ENCODE measurements around the gene TARS3. TPM values are rescaled to one million over a fixed set of nuclear protein-coding genes. Genes with fewer than 3 reads are reported as not detected.

Gene TARS3
- total RNA-seq, 1 donor from 2014 or later = 21.5 TPM

- Mint-ChIP-seq H3K4me1 (ENCODE audit: low read depth) (peaks cover 8% of the 10 kb centered on the region), H3K9me3 (ENCODE audit: low read depth) (no peaks in the 10 kb centered on the region), H3K27me3 (no peaks in the 10 kb centered on the region), H3K36me3 (ENCODE audit: insufficient read depth) (peaks cover 14% of the 10 kb centered on the region), H3K4me3 (ENCODE audit: low read depth) (no peak overlapping the region), H3K27ac (no peak overlapping the region)
- DNase-seq (ENCODE audit: low spot score, unreplicated experiment) = no peak
- no peak for TF ChIP-seq CTCF (IDR thresholded peaks at IDR 0.05; ENCODE audit: unreplicated experiment)
These were observed 74.1 kb downstream of the TARS3 start for GRCh38 chr15:101650145-101650544.

- H3K4me1 Mint-ChIP-seq (ENCODE audit: low read depth) = peaks cover 8% of the 10 kb centered on the region
- TF ChIP-seq CTCF (IDR thresholded peaks at IDR 0.05; ENCODE audit: unreplicated experiment) = no peak
These were observed 75.9 kb downstream of the TARS3 start for GRCh38 chr15:101648356-101648755.

GRCh38 chr15:101647251-101647650 is 77.0 kb downstream of the TARS3 start:
- Mint-ChIP-seq H3K36me3 (ENCODE audit: insufficient read depth) (peaks cover 18% of the 10 kb centered on the region), H3K27me3 (no peaks in the 10 kb centered on the region), H3K4me1 (ENCODE audit: low read depth) (peaks cover 8% of the 10 kb centered on the region), H3K4me3 (ENCODE audit: low read depth) (no peak overlapping the region), H3K9me3 (ENCODE audit: low read depth) (no peaks in the 10 kb centered on the region), H3K27ac (no peak overlapping the region)
- TF ChIP-seq CTCF (IDR thresholded peaks at IDR 0.05; ENCODE audit: unreplicated experiment) = no peak
- DNase-seq (ENCODE audit: low spot score, unreplicated experiment) = no peak

More at GRCh38 chr15:101648356-101648755, 75.9 kb downstream of the TARS3 start:
- no peak for DNase-seq (ENCODE audit: low spot score, unreplicated experiment)
- Mint-ChIP-seq H3K36me3 (ENCODE audit: insufficient read depth) (peaks cover 18% of the 10 kb centered on the region), H3K4me3 (ENCODE audit: low read depth) (no peak overlapping the region), H3K27me3 (no peaks in the 10 kb centered on the region), H3K9me3 (ENCODE audit: low read depth) (no peaks in the 10 kb centered on the region), H3K27ac (no peak overlapping the region)

GRCh38 chr15:101646672-101647071 is 77.6 kb downstream of the TARS3 start:
- no peak overlapping the region for H3K27ac Mint-ChIP-seq
- no peak for DNase-seq (ENCODE audit: low spot score, unreplicated experiment)
- no peak for TF ChIP-seq CTCF (IDR thresholded peaks at IDR 0.05; ENCODE audit: unreplicated experiment)
- H3K4me3 Mint-ChIP-seq (ENCODE audit: low read depth) = no peak overlapping the region
- peaks cover 8% of the 10 kb centered on the region for H3K4me1 Mint-ChIP-seq (ENCODE audit: low read depth)
- no peaks in the 10 kb centered on the region for H3K27me3 Mint-ChIP-seq
- no peaks in the 10 kb centered on the region for H3K9me3 Mint-ChIP-seq (ENCODE audit: low read depth)
- peaks cover 18% of the 10 kb centered on the region for H3K36me3 Mint-ChIP-seq (ENCODE audit: insufficient read depth)

GRCh38 chr15:101642361-101642760 is 81.9 kb downstream of the TARS3 start:
- TF ChIP-seq CTCF (IDR thresholded peaks at IDR 0.05; ENCODE audit: unreplicated experiment) = no peak
- H3K4me1 Mint-ChIP-seq (ENCODE audit: low read depth) = peaks cover 2% of the 10 kb centered on the region
- H3K4me3 Mint-ChIP-seq (ENCODE audit: low read depth) = no peak overlapping the region
- no peaks in the 10 kb centered on the region for H3K9me3 Mint-ChIP-seq (ENCODE audit: low read depth)
- H3K27me3 Mint-ChIP-seq = no peaks in the 10 kb centered on the region
- no peak overlapping the region for H3K27ac Mint-ChIP-seq
- H3K36me3 Mint-ChIP-seq (ENCODE audit: insufficient read depth) = peaks cover 18% of the 10 kb centered on the region
- DNase-seq (ENCODE audit: low spot score, unreplicated experiment) = no peak
